ENCODE results near the gene TOLLIP.
"Not testable (repeated sequence)": the region's sequence is repeated elsewhere in the genome, so short reads cannot be mapped to it uniquely, and the experiment has no call there.

TOLLIP gene

GRCh38 chr11:1264444-1264843 is 45.0 kb downstream of the TOLLIP start:
- peak; percentile 9 to 22 for DNase-seq (ENCODE audit: low read depth in 2 of 2)

- no peak for DNase-seq (ENCODE audit: low read depth in 2 of 2)
Observed at GRCh38 chr11:1263010-1263409, 46.4 kb downstream of the TOLLIP start.

- peak; percentile 79 to 89 for DNase-seq (ENCODE audit: low read depth in 2 of 2)
Observed at GRCh38 chr11:1262172-1263006, 47.0 kb downstream of the TOLLIP start.

- no peak for DNase-seq (ENCODE audit: low read depth in 2 of 2)
Observed at GRCh38 chr11:1261241-1262071, 48.0 kb downstream of the TOLLIP start.

- DNase-seq (ENCODE audit: low read depth in 2 of 2): no peak
Observed at GRCh38 chr11:1260620-1261019, 48.8 kb downstream of the TOLLIP start.

GRCh38 chr11:1260023-1260501 is 49.4 kb downstream of the TOLLIP start:
- DNase-seq (ENCODE audit: low read depth in 2 of 2): peak; percentile 24 to 38

GRCh38 chr11:1259561-1259960 is 49.9 kb downstream of the TOLLIP start:
- DNase-seq (ENCODE audit: low read depth in 2 of 2): no peak

GRCh38 chr11:1259076-1259461 is 50.4 kb downstream of the TOLLIP start:
- no peak for DNase-seq (ENCODE audit: low read depth in 2 of 2)

GRCh38 chr11:1258401-1259075 is 50.9 kb downstream of the TOLLIP start:
- DNase-seq (ENCODE audit: low read depth in 2 of 2): no peak

GRCh38 chr11:1257916-1258315 is 51.5 kb downstream of the TOLLIP start:
- DNase-seq (ENCODE audit: low read depth in 2 of 2): no peak

- DNase-seq (ENCODE audit: low read depth in 2 of 2): no peak
Observed at GRCh38 chr11:1257366-1257765, 52.1 kb downstream of the TOLLIP start.

- no peak for DNase-seq (ENCODE audit: low read depth in 2 of 2)
Observed at GRCh38 chr11:1256257-1257045, 53.0 kb downstream of the TOLLIP start.

GRCh38 chr11:1255151-1255550 is 54.3 kb downstream of the TOLLIP start:
- DNase-seq (ENCODE audit: low read depth in 2 of 2): no peak

GRCh38 chr11:1254733-1255132 is 54.7 kb downstream of the TOLLIP start:
- no peak for DNase-seq (ENCODE audit: low read depth in 2 of 2)

- no peak for DNase-seq (ENCODE audit: low read depth in 2 of 2)
Observed at GRCh38 chr11:1254086-1254648, 55.3 kb downstream of the TOLLIP start.

GRCh38 chr11:1253103-1253485 is 56.3 kb downstream of the TOLLIP start:
- DNase-seq (ENCODE audit: low read depth in 2 of 2): no peak

GRCh38 chr11:1252371-1253102 is 56.9 kb downstream of the TOLLIP start:
- no peak for DNase-seq (ENCODE audit: low read depth in 2 of 2)

GRCh38 chr11:1251236-1251770 is 58.1 kb downstream of the TOLLIP start:
- DNase-seq (ENCODE audit: low read depth in 2 of 2): no peak

- not testable (repeated sequence) for DNase-seq (ENCODE audit: low read depth in 2 of 2)
Observed at GRCh38 chr11:1250411-1250810, 59.0 kb downstream of the TOLLIP start.

- not testable (repeated sequence) for DNase-seq (ENCODE audit: low read depth in 2 of 2)
Observed at GRCh38 chr11:1248951-1249350, 60.5 kb downstream of the TOLLIP start.

Measured in stimulated activated CD4-positive, alpha-beta T cell treated with anti-CD3 and anti-CD28 coated beads, Interleukin-12 subunit alpha, Interleukin-12 subunit beta, amount 100 ng/mL, for 24 hours (primary cell).